Activated T-helper 1 cell treated with anti-CD3 and anti-CD28 coated beads, Interleukin-12 subunit alpha, Interleukin-12 subunit beta, Interleukin-2, Interleukin-4 antibody, amounts not matched to agents 30 ng/mL and 10 ng/mL and 1 ng/mL, durations not matched to agents 14 hours and 24 hours and 36 hours (primary cell): ENCODE measurements around the gene TMEM94. TPM values are rescaled to one million over a fixed set of nuclear protein-coding genes. Genes with fewer than 3 reads are reported as not detected.

Experiments used
- DNase-seq: peaks from one replicate; pipeline ENCODE4 v3.0.0; 2021; ENCODE audit warnings: low spot score
- H3K27ac Mint-ChIP-seq: one replicate; pipeline ENCODE4 v1.8.0; 2021; ENCODE audit warnings: mild to moderate bottlenecking, mixed read lengths
- H3K27me3 Mint-ChIP-seq: one replicate; pipeline ENCODE4 v1.8.0; 2022; ENCODE audit warnings: mild to moderate bottlenecking, moderate library complexity, mixed read lengths; ENCODE audit not compliant: insufficient read depth
- H3K36me3 Mint-ChIP-seq: one replicate; pipeline ENCODE4 v1.8.0; 2021; ENCODE audit warnings: low read depth, mixed read lengths
- H3K4me1 Mint-ChIP-seq: one replicate; pipeline ENCODE4 v1.8.0; 2021; ENCODE audit warnings: low read depth, mixed read lengths
- H3K4me3 Mint-ChIP-seq: one replicate; pipeline ENCODE4 v1.8.0; 2021; ENCODE audit warnings: mild to moderate bottlenecking, moderate library complexity, mixed read lengths
- H3K9me3 Mint-ChIP-seq: one replicate; pipeline ENCODE4 v1.8.0; 2021; ENCODE audit warnings: mixed read lengths
- intact Hi-C: fragments of 100-400 bp; cut with micrococcal nuclease; formaldehyde crosslinking; loops from one replicate; pipeline ENCODE4 v1.15.1; 2024
- total RNA-seq: library from RNA; stranded (reverse); gene quantifications from 2 replicates; pipeline ENCODE4 v1.2.3, GENCODE V29; 2022

The TMEM94 gene
- total RNA-seq, 1 donor from 2014 or later = 70.4 TPM

GRCh38 chr17:75506888-75507287 is 50.5 kb downstream of the TMEM94 start:
- DNase-seq = no peak
- Mint-ChIP-seq H3K4me3 (no peak overlapping the region), H3K27ac (no peak overlapping the region), H3K27me3 (peaks cover 9% of the 10 kb centered on the region), H3K36me3 (no peaks in the 10 kb centered on the region), H3K9me3 (no peaks in the 10 kb centered on the region), H3K4me1 (no peaks in the 10 kb centered on the region)
- intact Hi-C loops = no loop called here

- no peak overlapping the region for H3K4me3 Mint-ChIP-seq
- H3K9me3 Mint-ChIP-seq = no peaks in the 10 kb centered on the region
- DNase-seq = no peak
- H3K36me3 Mint-ChIP-seq = no peaks in the 10 kb centered on the region
- H3K4me1 Mint-ChIP-seq = no peaks in the 10 kb centered on the region
- H3K27ac Mint-ChIP-seq = no peak overlapping the region
- intact Hi-C loops = no loop called here
- H3K27me3 Mint-ChIP-seq = peaks cover 17% of the 10 kb centered on the region
These were observed 51.6 kb downstream of the TMEM94 start for GRCh38 chr17:75507733-75508719.

GRCh38 chr17:75508931-75509361 is 52.5 kb downstream of the TMEM94 start:
- DNase-seq = no peak
- Mint-ChIP-seq H3K4me3 (no peak overlapping the region), H3K27ac (no peak overlapping the region), H3K36me3 (no peaks in the 10 kb centered on the region), H3K4me1 (no peaks in the 10 kb centered on the region), H3K27me3 (peaks cover 21% of the 10 kb centered on the region), H3K9me3 (no peaks in the 10 kb centered on the region)
- intact Hi-C loops = no loop called here

DNA sequence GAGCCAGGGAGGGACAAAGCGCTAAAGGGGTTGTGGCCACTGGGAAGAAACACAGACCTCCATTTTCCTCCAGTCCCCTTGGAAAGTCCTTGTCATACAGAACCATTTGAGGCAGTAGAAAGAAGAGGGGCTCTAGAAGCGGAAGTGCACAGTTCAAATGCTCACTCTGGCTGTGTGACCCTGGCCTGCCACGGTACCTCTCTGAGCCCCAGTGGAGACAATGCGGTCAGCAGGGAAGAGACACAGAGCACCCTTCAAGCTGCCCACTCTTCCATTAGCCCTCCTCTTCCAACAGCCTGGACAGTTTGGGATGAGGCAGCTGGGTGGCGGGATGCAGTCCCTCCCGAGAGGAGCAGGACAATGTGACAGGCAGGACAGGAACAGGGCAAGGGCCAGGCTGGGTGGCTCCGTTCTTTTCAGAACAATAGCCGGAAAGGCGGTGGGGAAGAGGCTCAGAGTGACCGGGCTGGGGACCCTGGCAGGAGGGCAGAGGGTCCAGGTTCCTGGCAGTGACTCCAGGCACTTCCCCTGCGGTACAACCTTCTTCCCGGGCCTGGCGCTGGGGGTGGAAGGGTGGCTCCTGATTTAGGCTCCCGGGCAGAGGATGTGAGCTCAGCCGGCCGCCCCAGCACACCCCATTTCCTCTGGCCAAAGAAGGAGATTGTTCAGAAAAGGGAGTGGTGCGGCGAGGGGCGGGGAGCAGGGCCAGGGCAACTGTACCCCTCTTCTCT is 53.3 kb downstream of the TMEM94 start:
- Mint-ChIP-seq H3K36me3 (no peaks in the 10 kb centered on the region), H3K4me1 (no peaks in the 10 kb centered on the region), H3K9me3 (no peaks in the 10 kb centered on the region), H3K4me3 (no peak overlapping the region), H3K27me3 (peaks cover 21% of the 10 kb centered on the region), H3K27ac (no peak overlapping the region)
- DNase-seq = no peak
- intact Hi-C loops = no loop called here

DNA sequence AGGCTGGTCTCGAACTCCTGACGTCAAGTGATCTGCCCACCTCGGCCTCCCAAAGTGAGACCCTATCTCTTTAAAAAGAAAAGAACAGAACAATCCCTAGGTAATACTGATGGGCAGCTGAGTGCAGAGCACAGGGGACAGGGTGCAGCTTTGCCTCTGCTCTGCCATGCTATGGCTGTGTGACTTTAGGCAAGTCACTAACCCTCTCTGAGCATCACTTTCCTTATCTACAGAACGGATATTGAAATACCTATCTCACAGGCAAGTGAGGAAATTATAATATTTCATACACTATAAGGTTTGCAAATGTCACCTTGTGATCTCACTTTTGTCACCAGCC is 54.8 kb downstream of the TMEM94 start:
- intact Hi-C loops = no loop called here

DNA sequence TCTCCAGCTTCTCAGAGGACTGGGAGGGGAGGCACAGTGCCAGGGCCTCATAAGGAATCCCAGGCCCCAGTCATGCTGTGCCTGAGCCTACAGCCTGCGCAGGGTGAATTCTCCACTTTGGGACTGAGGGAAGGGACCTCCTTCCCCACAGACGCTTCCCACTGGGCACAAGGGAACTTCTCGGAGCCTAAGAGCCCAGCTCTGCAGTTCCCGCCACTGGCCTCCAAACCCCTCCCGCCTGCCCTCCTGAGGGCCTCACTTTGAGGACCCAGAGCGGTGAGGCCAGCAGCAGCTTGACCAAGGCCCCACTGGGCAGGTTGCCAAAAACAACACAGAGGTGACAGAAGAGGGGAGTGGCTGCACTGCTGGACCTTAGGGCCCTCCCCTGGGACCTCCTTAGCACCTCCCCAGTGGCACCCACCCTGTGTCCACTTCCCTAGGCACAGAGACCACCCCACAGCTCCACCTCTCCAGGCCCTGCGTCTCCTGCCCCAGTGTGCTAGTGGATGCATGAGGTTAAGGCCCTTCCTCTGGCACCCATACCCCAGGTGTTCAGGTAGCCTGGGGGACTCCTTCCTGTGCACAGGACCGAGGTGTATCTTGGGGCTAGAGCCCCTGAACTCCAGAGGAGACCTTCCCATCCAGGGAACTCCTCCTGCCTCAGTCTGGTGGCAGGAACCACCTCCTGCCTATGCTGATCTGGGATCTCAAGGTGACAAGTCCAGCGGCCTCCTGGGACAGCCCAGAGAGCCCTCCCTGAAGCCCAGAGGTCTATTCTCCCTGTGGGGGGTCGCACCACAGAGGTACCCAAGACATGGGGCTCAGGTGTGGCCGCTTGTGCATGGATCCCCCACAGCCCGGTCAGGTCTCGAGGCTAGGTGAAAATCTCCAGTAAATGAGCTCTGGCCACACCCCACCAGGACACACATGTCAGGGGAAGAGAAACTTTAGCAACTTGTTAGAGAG is 55.5 kb downstream of the TMEM94 start:
- no peaks in the 10 kb centered on the region for H3K4me1 Mint-ChIP-seq
- DNase-seq = no peak
- H3K9me3 Mint-ChIP-seq = no peaks in the 10 kb centered on the region
- no peaks in the 10 kb centered on the region for H3K36me3 Mint-ChIP-seq
- intact Hi-C loops = no loop called here
- peaks cover 21% of the 10 kb centered on the region for H3K27me3 Mint-ChIP-seq
- H3K4me3 Mint-ChIP-seq = no peak overlapping the region
- H3K27ac Mint-ChIP-seq = no peak overlapping the region

More for the DNA sequence above, 54.8 kb downstream of the TMEM94 start:
- Mint-ChIP-seq H3K27me3 (peaks cover 21% of the 10 kb centered on the region), H3K4me3 (no peak overlapping the region), H3K9me3 (no peaks in the 10 kb centered on the region), H3K36me3 (no peaks in the 10 kb centered on the region), H3K27ac (no peak overlapping the region), H3K4me1 (no peaks in the 10 kb centered on the region)
- no peak for DNase-seq

DNA sequence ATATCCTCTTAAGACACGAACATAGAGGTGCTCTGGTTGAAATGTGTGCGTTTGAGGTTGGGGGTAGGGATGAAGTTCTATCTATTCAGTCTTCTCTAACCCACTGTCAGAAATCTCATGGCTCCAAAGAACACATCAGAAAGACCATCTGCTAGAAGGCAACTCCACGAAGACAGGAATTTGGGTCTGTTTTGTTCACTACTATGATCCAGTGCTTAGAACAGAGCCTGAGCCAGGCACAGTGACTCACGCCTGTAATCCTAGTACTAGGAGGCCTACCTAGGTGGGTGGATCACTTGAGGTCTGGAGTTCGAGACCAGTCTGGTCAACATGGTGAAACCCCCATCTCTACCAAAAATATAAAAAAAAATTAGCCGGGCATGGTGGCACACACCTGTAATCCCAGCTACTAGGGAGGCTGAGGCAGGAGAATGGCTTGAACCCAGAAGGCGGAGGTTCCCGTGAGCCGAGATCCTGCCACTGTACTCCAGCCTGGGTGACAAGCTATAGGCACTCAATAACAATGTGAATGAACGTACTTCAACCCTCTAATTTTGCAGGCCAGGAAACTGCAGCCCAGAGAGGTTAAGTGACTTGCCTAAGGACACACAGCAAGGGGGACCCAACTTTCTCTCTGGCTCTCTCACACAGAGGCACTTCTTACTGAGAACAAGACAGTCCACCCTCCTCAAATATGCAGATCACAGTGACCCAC is 56.6 kb downstream of the TMEM94 start:
- intact Hi-C loops = no loop called here
- H3K4me1 Mint-ChIP-seq = peaks cover 10% of the 10 kb centered on the region

DNA sequence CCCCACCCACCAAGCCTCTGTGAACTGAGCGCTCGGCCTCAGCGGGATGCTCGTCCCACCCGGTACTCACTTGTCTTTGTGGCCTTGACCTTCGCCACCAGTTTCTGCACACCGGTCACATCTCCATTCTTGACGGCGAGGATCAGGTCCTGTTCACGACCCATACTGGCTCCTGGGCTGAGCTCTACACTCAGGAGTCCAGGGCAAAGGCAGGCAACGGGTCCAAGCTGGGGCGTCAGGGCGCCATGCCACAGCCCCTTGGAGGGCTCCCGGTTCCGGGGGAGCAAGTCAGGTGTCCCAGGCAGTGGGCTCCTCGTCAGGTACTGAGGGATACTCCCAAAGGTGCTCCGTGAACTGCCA is 57.2 kb downstream of the TMEM94 start:
- peaks cover 13% of the 10 kb centered on the region for H3K36me3 Mint-ChIP-seq
- no peak for DNase-seq
- H3K27me3 Mint-ChIP-seq = peaks cover 21% of the 10 kb centered on the region
- intact Hi-C loops = no loop called here
- no peak overlapping the region for H3K27ac Mint-ChIP-seq
- no peak overlapping the region for H3K4me3 Mint-ChIP-seq
- no peaks in the 10 kb centered on the region for H3K9me3 Mint-ChIP-seq
- H3K4me1 Mint-ChIP-seq = peaks cover 16% of the 10 kb centered on the region

More for the DNA sequence above, 56.6 kb downstream of the TMEM94 start:
- Mint-ChIP-seq H3K27me3 (peaks cover 21% of the 10 kb centered on the region), H3K27ac (no peak overlapping the region), H3K36me3 (peaks cover 7% of the 10 kb centered on the region), H3K4me3 (no peak overlapping the region), H3K9me3 (no peaks in the 10 kb centered on the region)
- no peak for DNase-seq

GRCh38 chr17:75514299-75514918 is 58.0 kb downstream of the TMEM94 start:
- Mint-ChIP-seq H3K27me3 (peaks cover 20% of the 10 kb centered on the region), H3K27ac (no peak overlapping the region), H3K4me3 (peak overlapping the region; percentile 47), H3K36me3 (peaks cover 13% of the 10 kb centered on the region), H3K4me1 (peaks cover 18% of the 10 kb centered on the region), H3K9me3 (no peaks in the 10 kb centered on the region)
- no peak for DNase-seq
- intact Hi-C loops = no loop called here

- Mint-ChIP-seq H3K4me1 (peaks cover 18% of the 10 kb centered on the region), H3K4me3 (no peak overlapping the region), H3K27ac (no peak overlapping the region), H3K27me3 (peaks cover 17% of the 10 kb centered on the region), H3K36me3 (peaks cover 17% of the 10 kb centered on the region), H3K9me3 (no peaks in the 10 kb centered on the region)
- no peak for DNase-seq
- intact Hi-C loops = loop anchor here (1.0 kb wide), 1 partner anchor 59 kb away; the partner anchor contains the start of gene TMEM94
These were observed 58.6 kb downstream of the TMEM94 start for GRCh38 chr17:75514919-75515495.

DNA sequence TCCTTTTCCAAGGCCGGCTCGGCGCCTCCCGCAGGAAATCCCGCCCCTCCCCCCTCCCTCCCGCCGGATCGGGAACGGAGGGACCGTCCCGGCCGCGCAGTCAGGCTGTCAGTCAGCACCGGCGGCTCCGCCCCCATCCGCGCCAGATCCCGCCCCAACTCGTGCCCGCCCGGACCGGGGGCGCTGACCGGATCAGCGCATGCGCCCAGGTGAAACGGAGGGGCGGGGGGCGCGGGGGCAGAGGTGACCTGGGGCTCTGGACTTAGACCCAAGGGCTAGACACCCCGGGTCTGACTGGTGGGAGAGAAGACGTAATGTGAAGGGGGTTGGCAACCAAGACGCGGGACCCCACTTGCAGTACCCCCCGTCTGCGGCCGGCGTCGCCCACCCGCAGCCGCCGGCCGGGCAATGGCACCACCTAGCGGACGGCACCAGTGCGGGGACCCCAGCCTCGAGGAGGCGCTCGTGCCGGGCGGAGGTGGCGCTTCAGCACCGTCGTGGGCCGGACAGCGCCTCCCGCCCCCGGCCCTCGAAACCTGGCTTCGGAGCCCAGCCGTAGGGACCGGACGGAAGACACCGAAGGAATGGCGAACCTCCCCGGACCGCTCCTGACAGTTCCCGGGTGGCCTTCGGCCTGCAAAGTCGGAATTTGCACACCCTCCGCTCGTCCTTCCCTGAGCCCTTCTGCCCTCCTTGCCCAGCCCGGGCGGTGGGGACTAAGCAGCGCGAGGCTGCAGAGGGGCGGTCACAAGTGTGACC is 59.2 kb downstream of the TMEM94 start, which contains the start of gene CASKIN2:
CASKIN2 (minus strand) TSS at position 42 of the 759 bp plus-strand sequence. CDS start 1,733 bp downstream, outside the sequence.
- DNase-seq = peak; percentile 62
- intact Hi-C loops = loop anchor here (1.0 to 2.0 kb wide), 7 partner anchors 10 to 255 kb away; partner anchors contain the start of genes GGA3, GRB2, LLGL2 and MRPS7
- Mint-ChIP-seq H3K27ac (no peak within 1 kb of the TSS), H3K27me3 (peaks cover 17% of the 10 kb centered on the region), H3K4me1 (peaks cover 18% of the 10 kb centered on the region), H3K4me3 (peak within 1 kb of the TSS; percentile 78), H3K9me3 (no peaks in the 10 kb centered on the region), H3K36me3 (peaks cover 18% of the 10 kb centered on the region)
